Left lobe of liver (tissue), 2 donors: ENCODE measurements around the gene SUV39H2. TPM values are rescaled to one million over a fixed set of nuclear protein-coding genes. Genes with fewer than 3 reads are reported as not detected.
"Not testable (repeated sequence)": the region's sequence is repeated elsewhere in the genome, so short reads cannot be mapped to it uniquely, and the experiment has no call there.

Experiments
- ATAC-seq: fragments of 200-7000 bp; cut with Tn5 transposase; one replicate; pipeline ENCODE4 v1.9.1; 2020; ENCODE audit warnings: mild to moderate bottlenecking, moderate library complexity
- DNase-seq: peaks from one replicate; pipeline ENCODE4 v3.0.0-alpha.2; 2020; ENCODE audit warnings: low spot score
- total RNA-seq: library from RNA; stranded (reverse); gene quantifications from one replicate; pipeline ENCODE4 v1.2.1, GENCODE V29; 2021
- donor health status: DM: no; HTN: no; CAD: no; lungs with moderate emphysema.
- donor health status: DM: no; HTN: yes; CAD: no.

The SUV39H2 gene
- total RNA-seq, 1 donor from 2014 or later, result 3.1 TPM

- no peak for ATAC-seq
- DNase-seq, result no peak
Measured at GRCh38 chr10:14873090-14873760, 5.4 kb upstream of the SUV39H2 start.

- ATAC-seq (no peak), DNase-seq (no peak)
Measured at GRCh38 chr10:14875941-14876340, 2.7 kb upstream of the SUV39H2 start.

GRCh38 chr10:14876764-14877163 is 1.9 kb upstream of the SUV39H2 start:
- ATAC-seq, result no peak

GRCh38 chr10:14879124-14879927 is 660 bp downstream of the SUV39H2 start:
- DNase-seq, result peak; percentile 50
- ATAC-seq, result peak; percentile 1

More at GRCh38 chr10:14876764-14877163, 1.9 kb upstream of the SUV39H2 start:
- DNase-seq, result no peak

- ATAC-seq (no peak), DNase-seq (no peak)
Measured at GRCh38 chr10:14879928-14880193, 1.2 kb downstream of the SUV39H2 start.

- DNase-seq (no peak), ATAC-seq (no peak)
Measured at GRCh38 chr10:14880229-14880628, 1.6 kb downstream of the SUV39H2 start.

GRCh38 chr10:14884082-14884481 is 5.4 kb downstream of the SUV39H2 start:
- ATAC-seq, result no peak
- DNase-seq, result no peak

GRCh38 chr10:14889318-14889717 is 10.7 kb downstream of the SUV39H2 start:
- no peak for ATAC-seq
- DNase-seq, result no peak

- ATAC-seq (peak; percentile 64), DNase-seq (no peak)
Measured at GRCh38 chr10:14891151-14891550, 12.5 kb downstream of the SUV39H2 start.

- ATAC-seq (peak; percentile 71), DNase-seq (no peak)
Measured at GRCh38 chr10:14904316-14904732, 25.7 kb downstream of the SUV39H2 start.

GRCh38 chr10:14904864-14905263 is 26.2 kb downstream of the SUV39H2 start:
- ATAC-seq (no peak), DNase-seq (no peak)

GRCh38 chr10:14905890-14906289 is 27.2 kb downstream of the SUV39H2 start:
- DNase-seq (no peak), ATAC-seq (no peak)

- DNase-seq (no peak), ATAC-seq (no peak)
Measured at GRCh38 chr10:14906765-14907164, 28.1 kb downstream of the SUV39H2 start.

GRCh38 chr10:14907591-14907990 is 28.9 kb downstream of the SUV39H2 start:
- not testable (repeated sequence) for DNase-seq, ATAC-seq

- DNase-seq (no peak), ATAC-seq (no peak)
Measured at GRCh38 chr10:14909101-14909500, 30.4 kb downstream of the SUV39H2 start.

- ATAC-seq (no peak), DNase-seq (no peak)
Measured at GRCh38 chr10:14910953-14911352, 32.3 kb downstream of the SUV39H2 start.

GRCh38 chr10:14911801-14912200 is 33.1 kb downstream of the SUV39H2 start:
- DNase-seq (no peak), ATAC-seq (no peak)

GRCh38 chr10:14916600-14916999 is 37.9 kb downstream of the SUV39H2 start:
- no peak for ATAC-seq
- no peak for DNase-seq

- ATAC-seq (no peak), DNase-seq (no peak)
Measured at GRCh38 chr10:14917827-14918226, 39.2 kb downstream of the SUV39H2 start.

- DNase-seq (no peak), ATAC-seq (no peak)
Measured at GRCh38 chr10:14918964-14919363, 40.3 kb downstream of the SUV39H2 start.

- ATAC-seq, result no peak
Measured at GRCh38 chr10:14924013-14924412, 45.3 kb downstream of the SUV39H2 start.

GRCh38 chr10:14925268-14925667 is 46.6 kb downstream of the SUV39H2 start:
- ATAC-seq, result no peak
- no peak for DNase-seq

More at GRCh38 chr10:14924013-14924412, 45.3 kb downstream of the SUV39H2 start:
- no peak for DNase-seq
